MCF 10A (cell line): ENCODE data around the gene GXYLT1. TPM values are rescaled to one million over a fixed set of nuclear protein-coding genes. Genes with fewer than 3 reads are reported as not detected.
"Not testable (repeated sequence)": the region's sequence is repeated elsewhere in the genome, so short reads cannot be mapped to it uniquely, and the experiment has no call there.

ENCODE experiments used
- BruUV-seq: library from RNA; stranded (reverse); fragments of 400-500 nt; replicated peaks from 2 replicates; lab custom pipeline; 2021; lab: Mats Ljungman, UMichigan
- CTCF ChIA-PET: fragments of 300-600 bp; sonication (Branson Sonifier 250); formaldehyde crosslinking; extraction: SDS; loops from one replicate; lab custom pipeline; 2021; ENCODE audit warnings: antibody characterized with exemption, inconsistent platforms; lab: Yijun Ruan, JAX
- POLR2A ChIA-PET: fragments of 300-600, 350-650 bp; sonication (Branson Sonifier 250); formaldehyde crosslinking; extraction: SDS; loops from one replicate; lab custom pipeline; 2020; ENCODE audit warnings: antibody characterized with exemption, inconsistent platforms; lab: Yijun Ruan, JAX
- DNase-seq: peaks from one replicate; pipeline ENCODE4 v3.0.0-alpha.2; 2018; ENCODE audit not compliant: unreplicated experiment
- H3K27ac Mint-ChIP-seq: one replicate; pipeline ENCODE4 v1.8.0; 2022; ENCODE audit warnings: mild to moderate bottlenecking, low read depth, mixed read lengths; ENCODE audit not compliant: unreplicated experiment
- H3K27me3 Mint-ChIP-seq: one replicate; pipeline ENCODE4 v1.8.0; 2022; ENCODE audit warnings: mixed read lengths; ENCODE audit not compliant: insufficient read depth, unreplicated experiment
- H3K36me3 Mint-ChIP-seq: one replicate; pipeline ENCODE4 v1.8.0; 2022; ENCODE audit warnings: mild to moderate bottlenecking, moderate library complexity, mixed read lengths; ENCODE audit not compliant: insufficient read depth, unreplicated experiment
- H3K4me1 Mint-ChIP-seq: one replicate; pipeline ENCODE4 v1.8.0; 2022; ENCODE audit warnings: mixed read lengths; ENCODE audit not compliant: insufficient read depth, unreplicated experiment
- H3K4me3 Mint-ChIP-seq: one replicate; pipeline ENCODE4 v1.8.0; 2022; ENCODE audit warnings: mild to moderate bottlenecking, moderate library complexity, mixed read lengths; ENCODE audit not compliant: unreplicated experiment
- H3K9me3 Mint-ChIP-seq: one replicate; pipeline ENCODE4 v1.8.0; 2022; ENCODE audit warnings: mixed read lengths; ENCODE audit not compliant: unreplicated experiment
- intact Hi-C: fragments of 100-400 bp; cut with micrococcal nuclease; formaldehyde crosslinking; loops from 2 replicates; pipeline ENCODE4 v1.14.1; 2022
- total RNA-seq: library from RNA; stranded (reverse); gene quantifications from 2 replicates; pipeline ENCODE4 v1.2.3, GENCODE V29; 2022
- TF ChIP-seq, protein P1 (sequence below): fragments of 200-600 bp; IDR thresholded peaks from one replicate; pipeline ENCODE4 v1.8.0; 2022; ENCODE audit warnings: antibody characterized with exemption, mild to moderate bottlenecking; ENCODE audit not compliant: unreplicated experiment

The GXYLT1 gene
- total RNA-seq, 1 experiment from 2014 or later: 12.4 TPM

DNA sequence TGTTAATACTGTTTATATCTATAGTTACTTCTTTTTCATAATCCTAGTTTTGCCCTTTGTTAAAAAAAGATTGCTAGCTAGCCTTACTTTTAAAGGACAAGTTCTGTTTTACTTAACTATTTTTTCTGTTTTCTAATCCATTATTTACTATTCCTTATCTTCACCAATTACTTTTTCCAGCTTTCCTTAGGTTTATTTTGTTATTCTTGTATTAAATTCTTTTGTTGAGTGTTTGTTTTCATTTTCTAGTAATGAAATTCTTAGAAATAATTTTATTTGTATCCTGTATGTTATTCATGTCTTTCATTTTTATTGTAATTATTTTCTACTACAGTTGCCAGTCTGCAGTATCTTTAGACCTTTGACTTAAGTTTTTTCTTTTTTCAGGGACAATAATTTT is 45.7 kb upstream of the GXYLT1 start:
- TF ChIP-seq, protein P1, sequence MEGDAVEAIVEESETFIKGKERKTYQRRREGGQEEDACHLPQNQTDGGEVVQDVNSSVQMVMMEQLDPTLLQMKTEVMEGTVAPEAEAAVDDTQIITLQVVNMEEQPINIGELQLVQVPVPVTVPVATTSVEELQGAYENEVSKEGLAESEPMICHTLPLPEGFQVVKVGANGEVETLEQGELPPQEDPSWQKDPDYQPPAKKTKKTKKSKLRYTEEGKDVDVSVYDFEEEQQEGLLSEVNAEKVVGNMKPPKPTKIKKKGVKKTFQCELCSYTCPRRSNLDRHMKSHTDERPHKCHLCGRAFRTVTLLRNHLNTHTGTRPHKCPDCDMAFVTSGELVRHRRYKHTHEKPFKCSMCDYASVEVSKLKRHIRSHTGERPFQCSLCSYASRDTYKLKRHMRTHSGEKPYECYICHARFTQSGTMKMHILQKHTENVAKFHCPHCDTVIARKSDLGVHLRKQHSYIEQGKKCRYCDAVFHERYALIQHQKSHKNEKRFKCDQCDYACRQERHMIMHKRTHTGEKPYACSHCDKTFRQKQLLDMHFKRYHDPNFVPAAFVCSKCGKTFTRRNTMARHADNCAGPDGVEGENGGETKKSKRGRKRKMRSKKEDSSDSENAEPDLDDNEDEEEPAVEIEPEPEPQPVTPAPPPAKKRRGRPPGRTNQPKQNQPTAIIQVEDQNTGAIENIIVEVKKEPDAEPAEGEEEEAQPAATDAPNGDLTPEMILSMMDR: no peak
- H3K36me3 Mint-ChIP-seq: peaks cover 12% of the 10 kb centered on the region
- no peak overlapping the region for H3K4me3 Mint-ChIP-seq
- ChIA-PET CTCF (interaction anchor here (1.6 kb wide), 1 partner anchor 182 kb away, joined by 6 read pairs; no protein-coding TSS in a partner anchor), POLR2A (interaction anchor here (0.9 to 1.7 kb wide), 2 partner anchors 10 to 11 kb away, joined by 5 read pairs; no protein-coding TSS in a partner anchor)
- no TSS peak for BruUV-seq
- H3K9me3 Mint-ChIP-seq: no peaks in the 10 kb centered on the region
- H3K27ac Mint-ChIP-seq: no peak overlapping the region
- H3K27me3 Mint-ChIP-seq: no peaks in the 10 kb centered on the region
- peaks cover 5% of the 10 kb centered on the region for H3K4me1 Mint-ChIP-seq
- DNase-seq: no peak
- intact Hi-C loops: no loop called here

DNA sequence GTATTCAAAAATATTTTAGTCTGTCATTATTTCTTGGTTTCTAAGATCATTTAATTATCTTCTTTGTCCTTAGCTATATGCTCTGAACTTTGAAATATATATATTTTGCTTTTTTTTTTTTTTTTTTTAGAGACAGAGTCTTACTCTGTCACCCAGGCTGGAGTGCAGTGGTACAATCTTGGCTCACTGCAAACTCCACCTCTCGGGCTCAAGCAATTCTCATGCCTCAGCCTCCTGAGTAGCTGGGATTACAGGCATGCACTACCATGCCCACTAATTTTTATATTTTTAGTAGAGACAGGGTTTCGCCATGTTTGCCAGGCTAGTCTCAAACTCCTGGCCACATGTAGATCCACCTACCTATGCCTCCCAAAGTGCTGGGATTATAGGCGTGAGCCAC is 43.6 kb upstream of the GXYLT1 start:
- H3K27ac Mint-ChIP-seq, H3K4me3 Mint-ChIP-seq, DNase-seq, H3K27me3 Mint-ChIP-seq, BruUV-seq, H3K9me3 Mint-ChIP-seq, intact Hi-C loops: not testable (repeated sequence)
- Mint-ChIP-seq H3K36me3 (peaks cover 14% of the 10 kb centered on the region), H3K4me1 (peaks cover 11% of the 10 kb centered on the region)
- POLR2A ChIA-PET: interaction anchor here (0.6 to 0.7 kb wide), 3 partner anchors 17 to 153 kb away, joined by 3 to 5 read pairs (median 3); no protein-coding TSS in a partner anchor
- CTCF ChIA-PET: interaction anchor here (0.6 to 0.7 kb wide), 3 partner anchors 27 to 184 kb away, joined by 3 to 6 read pairs (median 3); no protein-coding TSS in a partner anchor

DNA sequence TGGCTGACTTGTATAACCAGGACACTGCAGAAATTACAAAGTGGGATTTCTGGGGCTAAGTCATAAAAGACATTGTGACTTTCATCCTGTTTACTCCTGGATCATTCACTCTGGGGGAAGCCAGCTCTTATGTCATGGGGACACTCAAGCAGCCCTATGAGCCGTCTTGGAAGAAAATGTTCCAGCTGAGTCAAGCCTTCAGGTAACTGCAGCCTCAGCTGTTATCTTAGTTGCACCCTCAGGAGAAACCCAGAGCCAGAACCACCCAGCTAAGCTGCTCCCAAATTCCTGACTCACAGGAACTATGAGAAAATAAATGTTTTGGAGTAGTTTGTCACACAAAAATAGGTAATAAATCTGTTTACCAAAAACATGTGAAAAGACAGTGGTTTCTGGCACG is 43.1 kb upstream of the GXYLT1 start:
- no peak overlapping the region for H3K27ac Mint-ChIP-seq
- peaks cover 14% of the 10 kb centered on the region for H3K36me3 Mint-ChIP-seq
- H3K4me1 Mint-ChIP-seq: peaks cover 11% of the 10 kb centered on the region
- no peaks in the 10 kb centered on the region for H3K27me3 Mint-ChIP-seq
- no peaks in the 10 kb centered on the region for H3K9me3 Mint-ChIP-seq
- DNase-seq: no peak
- TF ChIP-seq, protein P1: no peak
- ChIA-PET CTCF (no interaction called here), POLR2A (interaction anchor here (0.6 to 0.7 kb wide), 2 partner anchors 26 to 154 kb away, joined by 3 read pairs; no protein-coding TSS in a partner anchor)
- intact Hi-C loops: no loop called here
- H3K4me3 Mint-ChIP-seq: no peak overlapping the region
- no TSS peak for BruUV-seq

DNA sequence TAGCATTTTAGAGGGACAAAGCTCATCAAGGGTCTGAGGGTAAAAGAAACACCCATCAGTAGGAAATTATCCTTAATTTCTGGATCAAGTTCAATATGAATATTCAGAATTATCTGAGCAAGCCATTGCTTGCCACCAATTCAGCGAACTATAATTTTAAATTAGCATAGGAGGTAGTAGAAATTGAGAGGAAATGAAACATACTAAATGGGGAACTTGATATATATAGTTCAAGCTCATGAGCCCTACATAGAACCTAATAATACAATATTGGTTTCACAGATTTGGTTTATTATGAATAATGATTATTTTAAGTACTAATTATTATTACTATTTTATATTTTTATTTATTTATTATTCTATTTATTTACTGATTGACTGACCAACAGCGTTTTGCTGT is 42.1 kb upstream of the GXYLT1 start:
- H3K4me1 Mint-ChIP-seq: peaks cover 11% of the 10 kb centered on the region
- TF ChIP-seq, protein P1: no peak
- no peaks in the 10 kb centered on the region for H3K9me3 Mint-ChIP-seq
- POLR2A ChIA-PET: interaction anchor here (0.8 kb wide), 2 partner anchors 21 to 41 kb away, joined by 3 read pairs; no protein-coding TSS in a partner anchor
- H3K4me3 Mint-ChIP-seq: no peak overlapping the region
- no peaks in the 10 kb centered on the region for H3K27me3 Mint-ChIP-seq
- intact Hi-C loops: no loop called here
- no TSS peak for BruUV-seq
- H3K36me3 Mint-ChIP-seq: peaks cover 14% of the 10 kb centered on the region
- CTCF ChIA-PET: no interaction called here
- H3K27ac Mint-ChIP-seq: no peak overlapping the region
- DNase-seq: no peak
